Stimulated activated CD4-positive, alpha-beta T cell treated with anti-CD3 and anti-CD28 coated beads, Interleukin-4, amount 100 ng/mL, for 1 hour (primary cell): ENCODE data around the gene USP9X.
"Not testable (repeated sequence)": the region's sequence is repeated elsewhere in the genome, so short reads cannot be mapped to it uniquely, and the experiment has no call there.

Source experiments
- DNase-seq: peaks from one replicate; pipeline ENCODE4 v3.0.0-alpha.2; 2020

The USP9X gene

GRCh38 chrX:41131766-41132165, 46.5 kb downstream of the USP9X start:
- no peak for DNase-seq

- no peak for DNase-seq
These were observed 48.3 kb downstream of the USP9X start for GRCh38 chrX:41133551-41133950.

GRCh38 chrX:41137589-41137988, 52.3 kb downstream of the USP9X start:
- DNase-seq = no peak

- no peak for DNase-seq
These were observed 57.1 kb downstream of the USP9X start for GRCh38 chrX:41142130-41142910.

- DNase-seq = no peak
These were observed 59.6 kb downstream of the USP9X start for GRCh38 chrX:41144873-41145272.

DNA sequence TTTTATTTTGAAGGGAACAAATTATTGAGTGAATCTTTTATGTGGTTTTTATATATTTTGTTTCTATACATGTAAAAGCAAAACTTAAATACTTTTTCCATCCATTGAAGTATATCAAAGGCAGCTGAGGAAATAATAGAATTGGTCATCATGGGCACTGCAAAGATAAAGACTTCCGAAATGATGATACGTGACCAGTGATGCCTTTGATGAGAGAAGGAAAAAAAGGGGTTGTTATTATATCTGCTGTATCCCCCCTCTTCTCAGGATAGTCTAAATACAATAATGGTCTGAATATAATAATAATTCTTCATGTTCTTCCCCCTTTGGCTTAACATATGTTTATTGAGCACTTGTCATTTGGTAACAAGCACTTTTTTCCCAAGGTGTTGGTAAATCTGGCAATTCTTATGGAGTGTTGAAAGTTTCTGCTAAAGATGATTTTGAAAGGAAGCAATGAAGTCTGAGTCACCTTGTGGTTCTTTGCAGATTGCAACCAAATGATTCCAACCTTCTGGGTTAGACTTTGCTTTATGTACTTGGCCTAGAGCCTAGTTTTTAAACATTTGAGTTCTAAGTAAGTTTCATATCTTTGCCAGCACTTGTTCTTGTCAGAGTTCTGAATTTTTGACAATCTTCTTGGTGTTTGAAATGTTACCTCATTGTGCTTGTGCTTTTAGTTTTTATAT, 60.8 kb downstream of the USP9X start:
- no peak for DNase-seq

DNA sequence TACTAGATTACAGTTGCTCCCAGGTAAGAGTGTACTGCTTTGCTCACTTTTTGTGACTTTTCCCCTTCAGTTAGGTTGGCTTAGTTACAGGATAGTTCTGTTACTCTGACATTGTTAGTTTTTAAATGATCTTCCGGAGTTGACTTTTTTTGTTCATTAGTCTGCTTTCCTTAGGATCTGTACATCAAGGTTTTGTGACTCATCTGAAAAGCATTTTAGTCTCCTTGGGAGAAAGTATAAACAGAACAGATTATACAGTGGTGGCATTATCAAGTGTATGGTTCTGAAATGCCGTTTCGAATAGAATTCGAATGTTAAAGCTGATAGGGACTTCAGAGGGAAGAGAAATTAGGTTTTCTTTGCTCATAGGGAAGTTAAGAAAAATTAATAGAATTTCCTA, 63.3 kb downstream of the USP9X start:
- no peak for DNase-seq

- no peak for DNase-seq
These were observed 64.8 kb downstream of the USP9X start for GRCh38 chrX:41150043-41150442.

DNA sequence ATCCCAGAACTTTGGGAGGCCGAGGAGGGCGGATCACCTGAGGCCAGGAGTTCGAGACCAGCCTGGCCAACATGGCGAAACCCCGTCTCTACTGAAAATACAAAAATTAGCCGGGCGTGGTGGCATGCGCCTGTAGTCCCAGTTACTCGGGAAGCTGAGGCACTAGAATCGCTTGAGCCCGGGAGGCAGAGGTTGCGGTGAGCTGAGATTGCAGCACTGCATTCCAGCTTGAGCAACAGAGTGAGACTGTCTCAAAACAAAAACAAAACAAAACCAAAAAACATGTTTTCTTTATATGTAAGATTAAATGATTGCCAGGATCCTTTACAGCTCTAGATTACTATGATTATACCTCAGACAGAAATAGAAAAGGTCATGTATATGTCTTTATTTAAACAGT, 66.5 kb downstream of the USP9X start:
- DNase-seq = not testable (repeated sequence)

- no peak for DNase-seq
These were observed 67.0 kb downstream of the USP9X start for GRCh38 chrX:41152221-41152620.

- no peak for DNase-seq
These were observed 68.2 kb downstream of the USP9X start for GRCh38 chrX:41153448-41153847.

GRCh38 chrX:41153957-41154356, 68.7 kb downstream of the USP9X start:
- no peak for DNase-seq

DNA sequence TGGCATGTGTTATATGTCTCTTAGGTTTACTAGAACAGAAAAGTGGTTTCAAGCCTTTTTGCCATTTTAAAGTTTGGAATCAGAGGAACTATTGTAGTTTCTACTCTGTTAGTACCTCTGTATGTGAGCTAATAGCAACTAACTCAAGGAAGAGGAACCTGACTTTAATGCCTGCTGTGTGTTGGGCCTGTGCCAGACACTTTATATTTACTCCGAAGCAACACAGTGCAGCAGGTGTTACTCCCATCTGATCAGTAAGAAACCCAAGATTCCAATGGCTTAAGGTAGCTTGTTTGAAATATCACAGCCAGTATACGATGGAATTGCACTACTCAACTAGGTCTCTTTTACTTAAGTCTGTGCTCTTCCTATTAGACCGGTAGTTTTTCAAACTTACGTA, 79.2 kb downstream of the USP9X start:
- no peak for DNase-seq

- no peak for DNase-seq
These were observed 82.6 kb downstream of the USP9X start for GRCh38 chrX:41167888-41168287.

DNA sequence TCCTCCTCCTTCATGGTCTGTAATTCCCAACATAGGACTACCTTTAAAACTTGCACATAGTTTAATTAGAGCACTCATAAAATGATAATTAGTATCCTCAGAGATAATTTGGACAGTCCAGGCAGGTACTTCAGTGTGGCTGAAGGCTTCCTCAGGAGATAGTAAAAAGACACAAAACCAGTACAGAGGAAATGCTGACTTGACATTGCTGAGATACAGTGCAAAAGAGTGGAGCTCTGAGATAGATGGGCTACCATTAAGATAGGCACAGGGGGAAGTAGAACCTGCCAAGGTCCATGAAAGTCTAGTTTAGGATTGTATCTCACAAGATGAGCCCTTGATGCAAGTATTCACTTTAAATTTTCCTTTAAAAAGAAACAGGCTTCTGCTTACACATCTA, 91.0 kb downstream of the USP9X start:
- DNase-seq = no peak

GRCh38 chrX:41177297-41177696, 92.1 kb downstream of the USP9X start:
- DNase-seq = no peak

DNA sequence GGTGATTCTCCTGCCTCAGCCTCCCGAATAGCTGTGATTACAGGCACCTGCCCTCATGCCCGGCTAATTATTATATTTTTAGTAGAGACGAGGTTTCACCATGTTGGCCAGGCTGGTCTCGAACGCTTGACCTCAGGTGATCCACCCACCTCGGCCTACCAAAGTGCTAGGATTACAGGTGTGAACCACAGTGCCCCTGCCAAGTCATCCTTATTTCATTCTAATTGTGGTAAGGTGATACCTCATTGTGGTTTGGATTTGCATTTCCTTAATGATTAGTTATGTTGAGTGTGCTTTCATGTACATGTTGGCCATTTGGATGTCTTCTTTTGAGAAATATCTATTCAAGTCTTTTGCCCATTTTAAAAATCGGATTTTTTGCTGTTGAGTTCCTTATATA, 93.0 kb downstream of the USP9X start:
- no peak for DNase-seq

- peak; percentile 40 for DNase-seq
These were observed 95.1 kb downstream of the USP9X start for GRCh38 chrX:41180194-41180908.

DNA sequence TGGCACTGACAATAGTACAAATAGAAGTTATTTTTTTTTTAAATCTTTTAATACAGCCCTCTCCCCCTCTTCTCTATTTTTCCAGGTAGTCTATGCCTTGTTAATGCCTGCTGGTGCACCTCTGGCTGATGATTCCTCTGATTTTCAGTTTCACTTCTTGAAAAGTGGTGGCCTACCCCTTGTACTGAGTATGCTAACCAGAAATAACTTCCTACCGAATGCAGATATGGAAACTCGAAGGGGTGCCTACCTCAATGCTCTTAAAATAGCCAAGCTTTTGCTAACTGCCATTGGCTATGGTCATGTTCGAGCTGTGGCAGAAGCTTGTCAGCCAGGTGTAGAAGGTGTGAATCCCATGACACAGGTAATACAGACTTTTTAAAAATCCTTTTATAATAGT, 99.1 kb downstream of the USP9X start:
- no peak for DNase-seq

- not testable (repeated sequence) for DNase-seq
These were observed 101.7 kb downstream of the USP9X start for GRCh38 chrX:41186946-41187345.

DNA sequence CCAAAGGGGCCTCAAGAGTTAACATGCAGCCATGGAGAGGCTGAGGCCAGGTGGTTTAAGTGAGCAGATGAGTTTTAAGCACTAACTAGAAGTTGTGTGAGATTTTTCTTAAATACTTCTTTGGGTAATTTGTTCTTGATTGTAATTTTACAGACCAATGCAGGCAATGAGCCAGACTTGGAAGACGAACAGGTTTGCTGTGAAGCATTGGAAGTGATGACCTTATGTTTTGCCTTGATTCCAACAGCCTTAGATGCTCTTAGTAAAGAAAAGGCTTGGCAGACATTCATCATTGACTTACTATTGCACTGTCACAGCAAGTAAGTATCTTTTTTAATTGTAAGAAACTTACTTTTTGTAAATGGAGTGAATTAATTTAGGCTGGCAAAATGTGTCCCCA, 103.9 kb downstream of the USP9X start:
- DNase-seq = no peak

DNA sequence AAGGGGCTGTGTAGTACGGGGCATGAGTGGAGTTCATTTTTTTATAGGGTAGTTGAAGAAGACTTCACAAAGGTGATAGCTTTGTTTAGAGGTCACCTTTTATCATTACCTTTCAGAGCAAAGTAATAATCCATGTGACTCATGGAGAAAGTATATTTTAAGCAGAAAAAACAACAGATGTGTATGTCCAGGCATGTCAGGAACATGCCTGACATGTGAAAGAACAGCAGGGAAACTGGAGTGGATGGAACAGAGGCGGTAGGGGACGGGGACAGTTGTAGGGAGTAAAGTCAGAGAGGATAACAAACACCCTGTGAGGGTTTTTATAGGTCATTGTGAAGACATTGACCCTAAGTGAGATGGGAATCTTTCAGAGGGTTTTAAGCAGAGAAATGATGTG, 107.6 kb downstream of the USP9X start:
- DNase-seq = no peak

- DNase-seq = no peak
These were observed 113.2 kb downstream of the USP9X start for GRCh38 chrX:41198410-41198809.

DNA sequence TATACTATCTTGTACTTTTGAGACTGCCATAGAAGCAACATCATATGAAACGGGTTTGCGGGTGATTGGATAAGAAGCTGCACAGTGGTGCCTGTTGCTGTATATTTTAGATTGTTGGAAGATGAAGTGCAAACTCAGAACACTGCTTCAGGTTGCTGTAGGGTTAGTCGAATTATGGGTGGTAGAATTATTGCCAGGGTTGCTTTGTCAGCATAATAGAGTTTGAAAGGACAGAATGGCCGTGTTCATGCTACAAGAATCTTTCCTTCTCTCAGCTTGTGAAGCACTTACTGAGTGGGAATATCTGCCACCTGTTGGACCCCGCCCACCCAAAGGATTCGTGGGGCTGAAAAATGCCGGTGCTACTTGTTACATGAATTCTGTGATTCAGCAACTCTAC, 115.5 kb downstream of the USP9X start:
- no peak for DNase-seq
